ENCODE data around the gene MACROD2.

Gene MACROD2

GRCh38 chr20:16098890-16099639, 2103.7 kb downstream of the MACROD2 start:
- DNase-seq (ENCODE audit: low read depth, low spot score), result no peak

- DNase-seq (ENCODE audit: low read depth, low spot score), result no peak
Observed at GRCh38 chr20:16100111-16100510, 2104.8 kb downstream of the MACROD2 start.

- no peak for DNase-seq (ENCODE audit: low read depth, low spot score)
Observed at GRCh38 chr20:16100767-16101166, 2105.5 kb downstream of the MACROD2 start.

All from smooth muscle cell of the brain vasculature (primary cell).